Measurements from ENCODE around the gene TWF2. TPM values are rescaled to one million over a fixed set of nuclear protein-coding genes. Genes with fewer than 3 reads are reported as not detected.
A peak's percentile ranks its signal among the peaks of the same experiment; 100 is the strongest.

TWF2 gene
- total and polyA plus RNA-seq, 2 of the 13 experiments (the other 11 are each of a cell fraction or from before 2014, with no cell fraction given): 45.5 to 108 TPM

DNA sequence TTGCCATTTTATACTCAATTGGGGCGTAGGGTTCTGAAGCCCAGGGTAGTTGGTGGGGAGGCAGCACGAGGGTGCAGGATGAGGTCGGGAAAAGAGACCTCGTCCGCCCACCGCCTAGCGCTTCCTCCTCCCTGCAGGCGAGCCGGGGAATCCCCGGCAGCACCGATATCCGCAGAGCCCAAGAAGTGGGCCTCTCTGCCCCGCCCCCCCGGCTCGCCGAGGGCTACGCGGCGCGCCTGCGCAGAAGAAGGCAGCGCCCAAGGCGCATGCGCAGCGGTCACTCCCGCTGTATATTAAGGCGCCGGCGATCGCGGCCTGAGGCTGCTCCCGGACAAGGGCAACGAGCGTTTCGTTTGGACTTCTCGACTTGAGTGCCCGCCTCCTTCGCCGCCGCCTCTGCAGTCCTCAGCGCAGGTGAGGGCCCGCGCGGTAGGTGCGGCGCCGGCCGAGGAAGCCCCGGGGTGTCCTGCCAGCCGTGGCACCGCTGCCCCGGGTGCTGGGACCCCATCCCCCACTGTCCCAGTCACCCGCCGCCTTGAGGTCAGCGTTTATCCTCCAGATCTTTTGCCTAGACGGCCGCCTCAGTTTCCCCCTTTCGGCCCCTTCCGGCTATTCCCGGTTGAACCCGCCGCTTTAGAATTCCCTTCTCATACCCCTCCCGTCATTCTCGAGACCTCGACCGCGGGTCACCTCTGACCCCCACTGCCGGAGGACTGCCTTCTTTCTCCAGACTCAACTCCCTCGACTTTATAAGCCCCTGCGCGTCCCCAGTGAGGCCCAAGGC, 40.9 kb downstream of the TWF2 start, which contains the start of gene ALAS1 (continued):
- TF ChIP-seq, protein P1, sequence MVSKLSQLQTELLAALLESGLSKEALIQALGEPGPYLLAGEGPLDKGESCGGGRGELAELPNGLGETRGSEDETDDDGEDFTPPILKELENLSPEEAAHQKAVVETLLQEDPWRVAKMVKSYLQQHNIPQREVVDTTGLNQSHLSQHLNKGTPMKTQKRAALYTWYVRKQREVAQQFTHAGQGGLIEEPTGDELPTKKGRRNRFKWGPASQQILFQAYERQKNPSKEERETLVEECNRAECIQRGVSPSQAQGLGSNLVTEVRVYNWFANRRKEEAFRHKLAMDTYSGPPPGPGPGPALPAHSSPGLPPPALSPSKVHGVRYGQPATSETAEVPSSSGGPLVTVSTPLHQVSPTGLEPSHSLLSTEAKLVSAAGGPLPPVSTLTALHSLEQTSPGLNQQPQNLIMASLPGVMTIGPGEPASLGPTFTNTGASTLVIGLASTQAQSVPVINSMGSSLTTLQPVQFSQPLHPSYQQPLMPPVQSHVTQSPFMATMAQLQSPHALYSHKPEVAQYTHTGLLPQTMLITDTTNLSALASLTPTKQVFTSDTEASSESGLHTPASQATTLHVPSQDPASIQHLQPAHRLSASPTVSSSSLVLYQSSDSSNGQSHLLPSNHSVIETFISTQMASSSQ (IDR thresholded peaks at IDR 0.05; ENCODE audit: low read depth): no peak
- TF ChIP-seq, protein P1 (CRISPR knock-in tag; IDR thresholded peaks at IDR 0.05; ENCODE audit: borderline replicate concordance): peak; percentile 64; the same call in 1 of the 2 replicates
- TF ChIP-seq, protein P2, sequence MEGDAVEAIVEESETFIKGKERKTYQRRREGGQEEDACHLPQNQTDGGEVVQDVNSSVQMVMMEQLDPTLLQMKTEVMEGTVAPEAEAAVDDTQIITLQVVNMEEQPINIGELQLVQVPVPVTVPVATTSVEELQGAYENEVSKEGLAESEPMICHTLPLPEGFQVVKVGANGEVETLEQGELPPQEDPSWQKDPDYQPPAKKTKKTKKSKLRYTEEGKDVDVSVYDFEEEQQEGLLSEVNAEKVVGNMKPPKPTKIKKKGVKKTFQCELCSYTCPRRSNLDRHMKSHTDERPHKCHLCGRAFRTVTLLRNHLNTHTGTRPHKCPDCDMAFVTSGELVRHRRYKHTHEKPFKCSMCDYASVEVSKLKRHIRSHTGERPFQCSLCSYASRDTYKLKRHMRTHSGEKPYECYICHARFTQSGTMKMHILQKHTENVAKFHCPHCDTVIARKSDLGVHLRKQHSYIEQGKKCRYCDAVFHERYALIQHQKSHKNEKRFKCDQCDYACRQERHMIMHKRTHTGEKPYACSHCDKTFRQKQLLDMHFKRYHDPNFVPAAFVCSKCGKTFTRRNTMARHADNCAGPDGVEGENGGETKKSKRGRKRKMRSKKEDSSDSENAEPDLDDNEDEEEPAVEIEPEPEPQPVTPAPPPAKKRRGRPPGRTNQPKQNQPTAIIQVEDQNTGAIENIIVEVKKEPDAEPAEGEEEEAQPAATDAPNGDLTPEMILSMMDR (CRISPR knock-in tag; IDR thresholded peaks at IDR 0.05): no peak; the same call in 1 of the 2 replicates
- peak; percentile 75; the same call in 1 of the 2 replicates for TF ChIP-seq GABPB1 (CRISPR knock-in tag; IDR thresholded peaks at IDR 0.05)
- TF ChIP-seq ZNF354B (CRISPR knock-in tag; IDR thresholded peaks at IDR 0.05): peak; percentile 84
- TF ChIP-seq SIN3A (IDR thresholded peaks at IDR 0.05; ENCODE audit: borderline replicate concordance, low read depth, low read length): no peak
- TF ChIP-seq, protein P3, sequence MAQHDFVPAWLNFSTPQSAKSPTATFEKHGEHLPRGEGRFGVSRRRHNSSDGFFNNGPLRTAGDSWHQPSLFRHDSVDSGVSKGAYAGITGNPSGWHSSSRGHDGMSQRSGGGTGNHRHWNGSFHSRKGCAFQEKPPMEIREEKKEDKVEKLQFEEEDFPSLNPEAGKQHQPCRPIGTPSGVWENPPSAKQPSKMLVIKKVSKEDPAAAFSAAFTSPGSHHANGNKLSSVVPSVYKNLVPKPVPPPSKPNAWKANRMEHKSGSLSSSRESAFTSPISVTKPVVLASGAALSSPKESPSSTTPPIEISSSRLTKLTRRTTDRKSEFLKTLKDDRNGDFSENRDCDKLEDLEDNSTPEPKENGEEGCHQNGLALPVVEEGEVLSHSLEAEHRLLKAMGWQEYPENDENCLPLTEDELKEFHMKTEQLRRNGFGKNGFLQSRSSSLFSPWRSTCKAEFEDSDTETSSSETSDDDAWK (CRISPR knock-in tag; IDR thresholded peaks at IDR 0.05): no peak
- TF ChIP-seq NFIC (IDR thresholded peaks at IDR 0.05; ENCODE audit: low read length): no peak
- TF ChIP-seq POLR2AphosphoS5 (IDR thresholded peaks at IDR 0.05; ENCODE audit: low read depth, low read length): peak; percentile 94
- 0 out of 2 replicates have a peak, but pooled peaks have one; percentile 85 for TF ChIP-seq DNMT1 (CRISPR knock-in tag; IDR thresholded peaks at IDR 0.05)
- TF ChIP-seq, protein P4, sequence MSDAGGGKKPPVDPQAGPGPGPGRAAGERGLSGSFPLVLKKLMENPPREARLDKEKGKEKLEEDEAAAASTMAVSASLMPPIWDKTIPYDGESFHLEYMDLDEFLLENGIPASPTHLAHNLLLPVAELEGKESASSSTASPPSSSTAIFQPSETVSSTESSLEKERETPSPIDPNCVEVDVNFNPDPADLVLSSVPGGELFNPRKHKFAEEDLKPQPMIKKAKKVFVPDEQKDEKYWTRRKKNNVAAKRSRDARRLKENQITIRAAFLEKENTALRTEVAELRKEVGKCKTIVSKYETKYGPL (CRISPR knock-in tag; IDR thresholded peaks at IDR 0.05): no peak
- peak; percentile 56; the same call in 1 of the 2 replicates for TF ChIP-seq MAZ (IDR thresholded peaks at IDR 0.05; ENCODE audit: borderline replicate concordance, low read depth, low read length)
- TF ChIP-seq MAZ (CRISPR knock-in tag; IDR thresholded peaks at IDR 0.05; ENCODE audit: low read depth): peak; percentile 58; the same call in 1 of the 2 replicates
- TF ChIP-seq PHB2 (IDR thresholded peaks at IDR 0.05; ENCODE audit: partially characterized antibody): no peak
- no peak for TF ChIP-seq ZNF530 (CRISPR knock-in tag; IDR thresholded peaks at IDR 0.05; ENCODE audit: low read depth)
- TF ChIP-seq GATAD1 (CRISPR knock-in tag; IDR thresholded peaks at IDR 0.05): peak; percentile 55; the same call in 1 of the 2 replicates
- no peak for TF ChIP-seq TRIM24 (CRISPR knock-in tag; IDR thresholded peaks at IDR 0.05)
- TF ChIP-seq BCL6 (CRISPR knock-in tag; IDR thresholded peaks at IDR 0.05): 0 out of 2 replicates have a peak, but pooled peaks have one; percentile 20
- no peak for TF ChIP-seq ZNF644 (CRISPR knock-in tag; IDR thresholded peaks at IDR 0.05; ENCODE audit: low read depth)
- peak; percentile 81; the same call in 1 of the 2 replicates for TF ChIP-seq MTA1 (CRISPR knock-in tag; IDR thresholded peaks at IDR 0.05; ENCODE audit: borderline replicate concordance)
- peak; percentile 43; the same call in 1 of the 2 replicates for TF ChIP-seq ZNF333 (CRISPR knock-in tag; IDR thresholded peaks at IDR 0.05; ENCODE audit: borderline replicate concordance)
- TF ChIP-seq NFKB2 (CRISPR knock-in tag; IDR thresholded peaks at IDR 0.05; ENCODE audit: borderline replicate concordance): peak; percentile 26; the same call in 1 of the 2 replicates
